HG03066 (cell line): Measurements from ENCODE around the gene RAB15.

Source experiments
- ATAC-seq: cut with Tn5 transposase; IDR thresholded peaks from one replicate; pipeline ENCODE4 v1.9.1; 2021; ENCODE audit warnings: low read depth; ENCODE audit not compliant: unreplicated experiment

RAB15 gene

DNA sequence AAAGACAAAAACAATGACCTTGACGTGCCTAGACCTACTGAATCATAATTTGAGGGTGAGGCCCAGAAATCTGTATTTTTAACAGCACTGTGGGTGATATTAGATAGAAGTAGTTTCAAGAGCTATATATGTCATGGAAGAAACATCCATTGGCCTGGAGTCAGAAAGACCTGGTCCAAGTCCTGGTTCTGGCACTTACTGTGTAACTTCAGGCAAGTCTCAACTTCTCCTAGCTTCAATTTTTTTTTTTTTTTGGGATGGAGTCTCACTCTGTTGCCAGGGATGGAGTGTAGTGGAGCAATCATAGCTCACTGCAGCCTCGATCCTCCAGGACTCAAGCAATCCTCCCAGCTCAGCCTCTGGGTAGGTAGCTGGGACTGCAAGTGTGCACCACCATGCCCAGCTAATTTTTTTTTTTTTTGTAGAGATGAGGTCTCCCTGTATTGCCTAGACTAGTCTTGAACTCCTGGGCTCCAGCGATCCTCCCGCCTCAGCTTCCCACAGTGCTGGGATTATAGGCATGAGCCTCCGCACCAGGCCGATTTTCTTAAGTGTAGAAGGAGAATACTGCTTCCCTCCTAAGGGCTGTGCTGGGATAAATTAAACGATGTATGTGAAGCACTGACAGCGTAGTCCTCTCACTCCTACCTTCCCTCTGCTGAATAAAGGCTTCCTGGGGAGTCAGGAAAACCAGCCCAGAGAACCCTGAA lies 15.3 kb downstream of the RAB15 start:
- no peak for ATAC-seq

DNA sequence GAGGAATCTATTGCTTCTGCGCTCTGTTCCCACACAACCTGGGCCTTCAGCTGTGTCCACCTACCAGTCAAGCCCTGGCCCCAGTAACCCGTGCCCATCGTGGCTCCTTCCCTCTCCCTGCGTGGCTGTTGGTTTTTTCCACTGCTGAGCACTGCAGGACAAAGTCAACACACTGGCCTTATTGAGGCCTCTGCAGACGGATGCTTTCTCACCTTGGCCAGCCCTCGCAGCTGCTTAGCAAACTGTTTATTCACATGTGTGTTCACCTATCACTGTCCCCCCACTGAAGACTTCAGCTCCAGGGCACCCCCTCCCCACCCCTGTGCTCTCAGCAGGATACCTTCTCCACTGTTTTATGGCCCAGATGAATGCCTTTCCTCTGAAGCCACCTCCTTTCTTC lies 16.8 kb downstream of the RAB15 start:
- no peak for ATAC-seq

DNA sequence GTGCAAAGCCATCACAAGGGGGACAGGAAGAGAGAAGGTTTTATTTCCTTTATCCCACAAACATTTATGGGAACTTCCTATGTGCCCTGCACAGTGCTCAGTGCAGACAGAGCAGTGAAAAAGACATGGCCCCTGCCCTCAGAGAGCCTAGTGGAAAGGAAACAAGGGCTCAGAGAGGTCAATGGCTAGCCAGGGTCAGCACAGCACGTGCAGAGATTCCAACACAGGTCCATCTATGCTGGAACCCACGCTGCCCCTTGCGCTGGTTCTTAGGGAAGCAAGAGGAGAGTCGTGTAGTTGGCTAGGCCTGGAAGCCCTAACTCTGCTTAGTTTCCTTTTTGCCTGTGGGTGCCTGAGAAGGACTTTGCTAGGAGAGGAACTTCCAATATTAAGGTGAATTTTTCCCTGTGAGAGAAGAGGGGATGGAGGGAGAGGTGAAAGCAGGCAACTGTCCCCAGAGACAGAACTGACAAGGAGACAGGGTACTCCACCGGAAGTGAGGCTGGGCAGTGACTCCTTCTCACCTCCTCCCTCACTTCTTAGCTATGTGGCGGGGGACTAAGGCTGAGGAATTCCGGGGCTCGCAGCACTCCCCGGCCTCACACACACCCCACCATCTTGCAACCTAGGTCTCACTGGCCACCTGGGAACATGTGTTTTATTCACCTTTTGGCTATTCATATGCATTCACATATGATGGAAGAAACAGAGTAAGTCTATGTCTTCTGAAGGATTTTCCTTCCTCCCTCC lies 17.5 kb downstream of the RAB15 start:
- no peak for ATAC-seq

DNA sequence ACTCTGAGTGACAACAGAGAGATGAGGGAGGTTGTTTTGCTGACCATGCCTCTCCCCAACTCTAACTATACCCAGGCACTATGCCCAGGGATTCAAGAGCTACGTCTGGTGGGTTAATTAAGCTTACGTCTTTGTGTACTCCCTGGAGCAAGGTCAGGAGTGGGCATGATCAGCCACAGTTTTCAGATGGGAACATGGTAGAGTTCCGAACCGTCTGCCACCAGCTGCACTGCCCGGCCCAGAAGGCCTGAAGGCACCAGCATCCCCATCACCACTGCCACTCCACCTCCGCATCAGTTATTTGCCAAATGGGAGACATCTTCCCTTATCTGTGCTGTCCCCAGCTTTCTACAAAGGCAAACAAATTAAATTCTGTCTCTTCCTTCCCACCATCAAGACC lies 18.5 kb downstream of the RAB15 start:
- ATAC-seq: no peak

DNA sequence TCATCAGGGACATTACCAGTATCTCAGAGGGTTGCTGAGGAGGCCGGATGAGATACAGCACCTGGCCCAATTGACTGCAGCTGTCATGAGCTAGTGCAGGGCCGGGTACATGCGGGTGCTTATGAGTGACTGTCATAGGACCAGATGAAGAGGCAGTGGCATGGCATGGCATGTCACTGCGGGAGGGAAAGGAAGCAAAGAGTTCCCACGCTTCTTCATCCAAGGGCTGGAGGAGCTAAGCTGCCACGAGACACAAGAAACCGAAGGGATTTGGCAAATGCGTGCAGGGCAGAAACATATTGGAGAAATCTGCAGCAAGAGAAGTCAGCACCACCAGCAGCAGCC lies 18.9 kb downstream of the RAB15 start:
- no peak for ATAC-seq

DNA sequence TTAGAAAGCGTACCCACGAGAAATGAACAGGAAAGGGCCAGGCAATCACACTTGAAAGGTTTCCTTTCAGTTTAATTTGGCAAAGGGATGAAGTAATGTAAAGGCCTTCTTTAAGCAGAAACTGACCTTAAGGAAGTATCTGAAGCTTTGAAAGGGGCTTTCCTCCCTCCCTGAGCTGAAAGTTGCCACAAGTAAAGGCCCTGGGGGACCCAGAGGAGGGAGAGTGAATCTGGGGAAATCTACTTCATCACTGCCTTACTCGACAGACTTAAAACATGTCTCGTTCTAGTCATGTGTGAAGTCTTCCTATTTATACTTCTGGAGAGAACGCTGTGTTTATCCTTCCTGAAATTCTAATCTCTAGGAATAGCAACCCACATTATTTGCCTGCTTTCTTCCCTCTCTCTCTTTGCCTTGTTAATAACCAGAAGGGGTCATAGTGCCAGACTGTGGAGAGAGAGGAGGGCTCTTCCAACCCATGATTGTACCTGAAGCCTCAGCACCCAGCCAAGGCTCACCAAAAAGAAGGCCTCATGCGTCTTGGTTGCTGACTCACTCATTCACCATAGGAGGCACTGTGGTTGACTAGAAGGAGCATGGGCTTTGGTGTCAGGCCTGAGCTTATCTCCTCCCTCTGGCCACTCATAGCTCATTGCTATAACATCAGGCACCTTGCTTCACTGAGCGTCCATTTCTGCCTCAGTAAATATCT lies 19.4 kb downstream of the RAB15 start:
- ATAC-seq: no peak

DNA sequence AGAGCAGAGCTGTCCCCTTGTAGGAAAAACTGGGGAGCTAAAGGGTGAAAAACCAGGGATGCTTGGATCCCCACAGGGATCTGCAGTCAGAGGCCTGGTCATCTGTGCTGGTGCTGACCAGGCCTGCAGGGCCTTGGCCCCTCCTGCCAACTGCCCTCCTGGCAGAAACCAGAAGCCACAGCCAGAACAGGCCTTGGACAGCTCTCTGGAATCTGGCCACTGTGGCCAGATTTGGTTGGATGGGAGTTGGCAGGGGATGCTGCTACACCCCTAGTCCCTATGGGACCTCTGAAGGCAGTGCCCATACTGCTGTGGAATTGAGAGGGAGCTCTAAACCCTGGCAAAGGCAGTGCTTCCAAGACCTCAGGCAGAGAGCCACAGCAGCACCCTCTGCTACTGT lies 20.4 kb downstream of the RAB15 start:
- no peak for ATAC-seq

DNA sequence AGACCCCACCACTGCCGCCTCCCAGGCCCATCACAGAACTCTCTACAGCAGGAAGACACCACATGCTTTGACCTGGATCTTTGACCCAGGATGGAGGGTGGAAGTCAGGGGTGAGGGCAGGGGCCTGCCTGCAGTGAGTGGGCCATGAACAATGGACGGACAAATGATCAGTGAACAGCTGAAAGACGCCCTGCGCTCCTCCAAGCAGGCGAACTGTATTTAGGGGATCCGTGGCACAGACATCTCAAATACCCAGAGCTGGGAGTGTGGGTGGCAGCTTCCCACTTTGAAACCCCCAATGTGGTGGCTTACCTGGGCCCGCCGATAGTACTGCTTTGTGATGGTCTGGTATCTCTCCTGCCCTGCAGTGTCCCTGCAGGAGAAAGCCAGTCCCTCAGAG lies 20.8 kb downstream of the RAB15 start:
- no peak for ATAC-seq

DNA sequence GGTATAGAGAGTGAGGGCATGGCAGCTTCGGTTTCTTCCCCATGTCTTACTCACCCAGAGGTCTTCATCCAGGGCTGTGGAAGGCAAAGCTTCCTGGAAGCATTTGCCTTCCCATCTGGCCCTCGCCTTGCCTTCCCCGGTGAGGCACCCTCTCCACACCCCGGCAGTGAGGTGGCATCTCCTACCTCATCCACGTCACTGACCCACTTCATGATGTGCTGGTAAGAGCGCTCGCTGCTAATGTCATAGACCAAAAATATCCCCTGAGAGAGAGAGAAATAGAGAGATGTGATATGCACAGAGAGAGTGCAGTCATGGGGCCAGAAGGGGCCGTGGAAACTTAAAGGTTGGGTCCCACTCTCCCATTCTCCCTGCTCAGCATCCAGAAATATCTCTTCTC lies 21.2 kb downstream of the RAB15 start:
- ATAC-seq: no peak

DNA sequence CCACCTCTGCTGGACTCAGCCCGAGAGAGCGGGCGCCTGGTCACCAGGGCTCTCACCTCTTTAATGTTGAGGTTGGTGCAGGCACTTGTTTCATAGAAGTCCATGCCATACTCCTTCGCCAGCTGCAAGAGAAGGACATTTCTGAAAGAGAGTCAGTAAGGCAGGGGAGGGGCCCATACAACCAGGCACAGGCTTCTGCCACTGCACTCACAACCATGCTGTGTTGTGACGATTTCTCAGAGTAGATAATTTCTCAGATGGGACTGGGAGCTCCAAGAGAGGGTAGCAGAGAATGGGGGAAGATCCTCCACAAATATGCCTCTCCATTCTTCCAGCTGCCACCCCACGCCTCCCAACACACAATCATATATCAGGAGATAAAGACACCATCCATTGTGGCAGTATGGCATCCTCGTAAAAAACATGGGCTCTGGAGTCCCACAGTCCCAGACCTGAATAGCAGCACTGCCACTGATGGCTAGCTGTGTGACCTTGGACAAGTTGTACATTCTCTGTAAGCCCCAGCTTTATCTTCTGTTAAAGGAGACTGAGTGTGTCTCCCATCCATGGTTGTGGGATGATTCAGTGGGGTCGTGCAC lies 23.4 kb downstream of the RAB15 start:
- no peak for ATAC-seq

DNA sequence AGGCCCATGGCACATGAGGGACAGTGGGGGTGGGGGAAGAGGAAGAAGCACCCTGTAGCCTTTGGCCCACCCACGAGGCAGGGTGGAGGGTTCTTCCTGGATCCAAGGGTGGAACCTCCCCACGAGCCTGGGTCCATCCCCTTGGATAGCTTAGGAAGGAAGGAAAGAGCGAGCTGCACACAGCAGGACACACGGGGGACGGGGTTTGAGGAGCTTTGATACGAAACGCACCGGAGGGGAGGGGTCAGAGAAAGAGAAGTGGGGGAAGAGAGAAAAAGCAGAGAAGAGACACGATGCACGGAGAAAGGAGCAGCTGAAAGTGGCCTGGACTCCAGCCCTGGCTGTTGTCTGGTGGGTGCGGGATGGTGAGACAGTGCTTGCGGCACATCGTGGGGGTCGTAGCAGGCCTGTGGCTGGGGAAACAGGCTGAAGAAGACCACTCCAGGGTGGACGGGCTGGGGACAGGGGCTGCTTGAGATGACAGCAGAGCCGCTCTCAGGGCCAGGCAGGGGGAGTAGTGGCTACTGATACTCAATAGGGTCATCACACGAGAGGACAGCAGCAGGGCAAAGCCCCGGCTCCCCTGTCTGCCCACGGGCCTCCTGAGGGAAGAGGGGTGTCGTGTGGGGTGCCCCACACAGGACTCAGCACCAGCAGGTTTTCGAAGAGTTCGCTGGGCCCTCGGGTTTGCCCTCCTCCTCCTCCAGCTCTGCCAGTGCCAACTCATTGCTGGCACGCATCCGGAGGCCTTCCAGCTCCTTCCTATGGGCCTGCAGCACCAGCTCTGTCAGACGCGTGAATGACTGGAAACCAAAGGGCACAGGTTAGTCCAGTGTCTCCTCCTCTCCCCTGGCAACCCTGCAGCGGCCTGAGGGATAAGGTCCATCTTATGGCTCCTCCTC lies 24.2 kb downstream of the RAB15 start:
- ATAC-seq: no peak

DNA sequence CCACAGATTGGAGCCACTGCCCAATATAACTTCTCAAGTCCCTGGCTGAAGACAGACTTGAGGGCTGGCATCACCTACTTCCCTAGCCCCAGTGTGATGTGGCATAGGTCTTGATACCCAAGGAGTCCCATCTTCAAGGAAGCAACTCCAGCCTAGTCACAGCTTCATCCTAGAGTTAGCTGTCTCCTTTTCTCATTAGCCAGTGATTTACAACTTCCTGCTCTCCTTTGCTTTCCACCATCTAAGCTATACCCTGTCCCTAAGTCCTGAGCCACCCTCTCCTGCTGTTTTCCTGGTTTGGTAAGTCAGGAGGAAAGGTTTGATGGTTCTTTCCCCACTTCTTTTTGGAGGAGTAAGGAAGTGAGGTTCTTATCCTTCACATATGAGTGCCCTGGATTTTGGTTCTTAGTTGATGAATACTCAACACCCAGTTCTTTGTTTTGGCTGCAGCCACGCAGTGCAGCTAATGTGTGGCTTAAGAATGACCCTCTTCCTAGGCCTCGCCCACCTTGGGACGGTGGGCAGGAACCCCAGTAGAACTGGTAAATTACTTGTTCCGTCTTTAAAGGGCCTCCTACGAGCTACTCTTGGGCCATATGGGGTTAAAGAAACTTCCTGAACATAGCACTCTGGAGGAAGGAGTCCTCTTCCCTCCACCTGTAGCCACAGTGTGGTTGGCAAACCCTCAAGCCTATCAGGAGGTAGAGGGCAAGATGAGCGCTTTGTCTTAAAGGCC lies 25.7 kb downstream of the RAB15 start:
- no peak for ATAC-seq

DNA sequence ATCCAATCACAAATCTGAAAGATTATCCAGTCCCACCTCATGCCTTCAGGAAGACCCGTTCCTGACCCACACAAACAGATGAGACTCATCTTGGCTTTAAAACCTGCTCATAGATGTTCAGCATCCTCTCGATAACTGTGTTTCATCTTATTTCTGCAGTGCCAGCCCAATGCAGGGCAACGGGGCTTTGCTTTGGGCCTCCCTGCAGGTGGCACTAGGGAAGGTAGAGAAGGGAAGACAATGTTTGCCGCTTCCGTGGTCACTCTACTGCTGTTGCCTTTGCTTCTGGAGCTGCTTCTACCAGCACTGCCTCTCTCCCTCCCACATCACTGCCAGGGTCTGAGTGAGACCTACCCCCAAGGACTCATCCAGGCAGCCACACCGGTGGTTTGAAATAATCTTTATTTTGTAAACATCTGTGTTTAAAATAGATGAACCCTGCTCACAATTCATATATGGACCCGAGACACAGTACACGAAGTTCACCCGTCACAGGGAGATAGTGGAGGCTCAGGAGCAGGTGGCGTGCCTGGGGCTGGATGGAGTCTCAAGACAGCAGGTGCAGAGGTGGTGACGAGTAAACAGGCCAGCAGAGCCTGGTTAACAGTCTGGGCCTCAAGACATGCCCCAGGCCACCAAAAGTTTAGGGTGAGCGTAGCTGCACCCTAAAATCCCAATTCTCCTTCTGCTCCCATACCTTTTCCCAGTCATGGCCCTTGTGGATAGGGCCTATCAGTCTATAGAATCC lies 26.5 kb downstream of the RAB15 start:
- ATAC-seq: no peak

DNA sequence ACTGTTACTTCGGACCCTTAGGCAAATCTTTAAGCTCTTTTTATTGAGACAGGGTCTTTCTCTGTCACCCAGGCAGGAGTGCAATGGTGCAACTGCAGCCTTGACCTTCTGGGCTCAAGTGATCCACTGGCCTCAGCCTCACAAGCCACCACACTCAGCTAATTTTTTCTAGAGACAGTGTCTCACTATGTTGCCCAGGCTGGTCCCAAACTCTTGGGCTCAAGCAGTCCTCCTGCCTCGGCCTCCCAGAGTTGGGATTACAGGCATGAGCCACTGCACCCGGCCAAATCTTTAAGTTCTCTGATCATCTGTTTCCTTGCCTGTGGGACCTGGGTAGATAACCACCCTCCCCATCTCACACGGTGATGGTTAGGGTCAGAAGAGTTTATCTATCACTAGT lies 27.3 kb downstream of the RAB15 start:
- ATAC-seq: no peak

DNA sequence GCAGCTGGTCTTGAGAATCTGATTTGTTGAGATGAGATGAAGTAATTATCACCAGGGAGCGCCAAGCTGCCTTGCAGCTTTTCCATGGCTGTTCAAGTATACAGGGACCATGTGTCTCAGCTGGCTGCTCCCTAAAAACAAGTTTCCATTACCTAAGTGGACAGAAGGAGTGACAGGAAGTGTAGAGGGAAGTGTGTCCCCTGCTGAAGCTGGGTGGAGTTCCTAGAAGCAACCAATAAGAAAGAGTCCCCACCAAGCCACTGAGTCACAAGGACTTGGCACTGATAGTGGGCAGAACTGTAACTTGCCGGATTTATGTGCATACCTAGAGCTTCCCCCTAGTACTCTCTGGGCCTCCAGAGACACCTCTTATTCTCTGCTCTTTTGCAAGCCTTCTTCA lies 28.1 kb downstream of the RAB15 start:
- ATAC-seq: no peak

DNA sequence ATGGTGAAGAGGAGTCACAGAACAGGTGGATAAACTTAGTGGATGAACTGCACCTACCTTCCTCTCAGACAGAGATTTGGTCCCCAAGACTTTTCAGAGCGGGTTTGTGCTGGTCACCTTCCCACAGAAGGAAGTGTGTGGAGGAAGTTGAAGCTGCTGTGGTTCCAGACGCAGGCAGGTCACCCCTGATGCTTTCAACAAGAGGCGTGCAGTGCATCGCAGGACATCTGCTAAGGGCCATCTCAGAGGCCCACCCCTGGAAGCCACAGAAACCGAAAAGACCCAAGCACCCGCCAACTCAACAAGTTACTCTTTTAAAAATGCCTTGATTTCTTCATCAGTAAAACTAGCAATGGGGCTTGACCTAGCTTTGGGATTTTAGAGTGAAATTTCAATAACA lies 28.6 kb downstream of the RAB15 start:
- no peak for ATAC-seq

DNA sequence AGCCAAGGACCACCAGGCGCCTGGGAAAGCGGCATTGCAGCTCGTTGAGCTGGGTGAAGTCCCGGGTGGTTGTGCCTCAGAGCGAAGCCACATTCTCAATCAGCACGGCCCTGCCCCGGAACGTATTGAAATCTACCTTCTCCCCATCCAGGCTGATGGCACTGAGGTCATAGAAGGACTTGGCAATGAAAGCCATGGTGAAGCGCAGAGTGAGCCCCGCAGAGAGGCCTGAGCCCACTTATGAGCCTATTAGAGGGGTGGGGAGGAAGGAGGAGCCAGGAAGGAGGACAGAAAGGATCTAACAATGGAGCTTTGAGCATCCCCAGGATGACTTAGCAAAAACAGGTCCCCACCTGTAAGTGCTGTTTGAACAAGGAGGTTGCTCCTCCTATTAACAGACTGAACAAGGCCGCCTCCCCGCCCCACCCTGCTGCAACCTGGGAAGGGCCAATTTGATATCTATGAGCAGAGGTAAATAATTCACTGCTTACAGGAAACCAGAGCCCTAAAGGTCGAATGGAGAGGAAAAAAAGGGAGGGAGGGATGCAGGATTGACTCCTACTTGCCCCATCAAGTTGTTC lies 29.5 kb downstream of the RAB15 start, which contains the start of gene GPX2:
Gene GPX2, minus strand, starts transcription at position 215 of the 581 bp plus-strand sequence. Its CDS starts 19 bp downstream, at position 196.
- no peak for ATAC-seq

DNA sequence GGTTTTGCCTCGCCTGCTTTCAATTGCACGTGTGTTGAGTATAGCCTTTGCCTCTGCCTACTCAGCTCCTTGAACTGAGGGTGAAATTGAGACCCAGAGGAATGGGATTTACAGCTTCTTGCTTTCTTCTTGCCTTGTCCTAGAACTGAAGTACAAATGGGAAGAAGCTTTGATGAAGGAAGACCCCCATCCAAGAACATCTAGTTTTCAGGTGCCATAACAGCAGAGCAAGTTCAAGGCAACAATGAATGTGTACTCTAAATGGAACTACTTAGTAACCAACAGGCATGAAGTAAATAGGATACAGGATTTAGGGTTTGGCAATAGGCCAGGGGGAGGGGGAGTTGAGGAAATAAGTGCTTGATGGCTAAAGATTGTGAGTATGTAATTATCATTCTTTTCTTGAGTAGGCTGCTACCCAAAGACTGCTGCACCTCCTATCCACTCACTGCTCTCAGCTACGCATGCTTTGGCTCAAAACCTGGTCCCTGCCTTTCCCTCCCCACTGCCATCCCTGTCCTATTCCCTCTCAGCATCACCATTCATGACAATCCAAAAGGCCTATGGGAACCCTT lies 31.7 kb downstream of the RAB15 start:
- ATAC-seq: no peak
